NCI-H2227 treated with DMSO at 0.1 percent for 48 hours (cell line): ENCODE measurements around the gene MACROD2.

Source experiments
- DNase-seq: peaks from one replicate; lab custom pipeline; 2025; lab: John Stamatoyannopoulos, UW

The MACROD2 gene

GRCh38 chr20:15582146-15582760, 1586.9 kb downstream of the MACROD2 start:
- DNase-seq: no peak

DNA sequence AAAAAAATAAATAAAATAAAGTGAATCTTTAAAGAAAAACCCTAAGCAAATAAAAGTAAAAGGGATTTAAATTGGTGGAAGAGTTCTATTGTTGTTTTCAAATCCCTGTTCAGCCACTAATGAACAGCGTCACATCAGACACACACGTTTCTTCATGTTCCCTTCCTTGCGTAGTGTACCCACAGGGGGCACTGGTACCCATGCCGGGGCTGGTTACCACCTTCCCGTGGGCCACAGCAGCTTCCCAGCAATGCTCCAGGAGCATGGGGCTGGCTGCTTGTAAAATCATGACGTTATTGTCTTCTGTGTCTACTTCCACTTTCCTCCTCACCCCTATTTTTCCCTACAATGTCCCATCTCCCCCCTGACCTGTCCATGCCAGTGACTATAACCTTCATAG, 1589.2 kb downstream of the MACROD2 start:
- DNase-seq: no peak

DNA sequence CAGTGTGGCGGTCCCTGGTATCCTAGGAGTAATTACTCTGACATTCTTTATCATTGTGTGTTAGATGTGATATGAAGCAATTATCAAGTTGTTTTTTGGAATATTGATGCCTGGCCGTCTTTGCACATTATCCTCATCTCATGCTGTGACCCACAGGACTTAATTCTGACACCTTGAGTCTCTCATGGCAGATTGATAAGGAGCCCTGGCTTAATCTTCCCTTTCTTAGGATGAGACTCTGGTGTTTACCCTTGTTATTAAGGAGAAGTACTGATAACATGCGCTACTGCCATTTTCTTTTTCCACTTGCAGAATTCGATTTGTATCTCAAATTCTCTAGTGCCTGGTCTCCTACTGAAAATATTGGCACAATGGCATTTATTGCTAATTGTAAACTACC, 1597.8 kb downstream of the MACROD2 start:
- no peak for DNase-seq

- DNase-seq: no peak
Observed at GRCh38 chr20:15594158-15594695, 1598.9 kb downstream of the MACROD2 start.

- no peak for DNase-seq
Observed at GRCh38 chr20:15596220-15596890, 1601.0 kb downstream of the MACROD2 start.

DNA sequence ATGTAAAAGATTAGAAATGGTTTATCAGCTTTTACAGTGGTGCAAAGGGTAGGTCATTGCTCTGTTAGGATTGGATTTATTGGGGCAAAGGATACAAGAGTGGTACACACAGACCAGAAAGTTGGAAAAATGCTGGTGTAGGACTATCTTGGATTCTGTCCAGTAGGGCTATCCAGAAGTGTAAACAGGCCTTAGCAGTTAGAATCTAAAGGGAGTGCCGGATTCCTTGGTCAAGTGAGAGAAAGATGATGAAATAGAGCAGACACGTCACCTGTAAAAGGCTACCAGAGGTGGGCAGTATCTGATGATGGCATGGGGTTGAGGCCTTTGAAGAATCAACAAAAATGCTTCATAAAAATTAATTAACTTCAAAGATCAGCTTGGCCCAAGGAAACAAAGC, 1602.0 kb downstream of the MACROD2 start:
- DNase-seq: no peak

DNA sequence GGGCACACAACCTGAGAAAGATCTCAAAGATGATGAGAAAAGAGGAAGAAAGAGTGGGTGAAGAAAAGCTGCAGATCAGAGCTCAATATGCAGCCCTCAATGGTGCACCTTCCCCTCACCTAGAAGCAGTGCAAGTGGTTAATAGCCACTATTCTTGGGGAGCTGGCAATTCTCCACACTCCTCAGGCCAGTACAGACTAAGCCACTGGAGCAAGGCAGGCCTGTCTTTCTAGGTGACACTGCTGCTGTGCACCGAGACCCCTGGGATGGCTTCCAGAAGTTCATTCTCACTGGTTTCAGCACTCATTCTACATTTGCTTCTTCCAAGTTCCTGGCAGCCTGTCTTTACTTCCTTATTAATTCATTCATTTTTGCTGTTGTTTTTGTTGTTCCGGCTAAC, 1604.6 kb downstream of the MACROD2 start:
- no peak for DNase-seq

DNA sequence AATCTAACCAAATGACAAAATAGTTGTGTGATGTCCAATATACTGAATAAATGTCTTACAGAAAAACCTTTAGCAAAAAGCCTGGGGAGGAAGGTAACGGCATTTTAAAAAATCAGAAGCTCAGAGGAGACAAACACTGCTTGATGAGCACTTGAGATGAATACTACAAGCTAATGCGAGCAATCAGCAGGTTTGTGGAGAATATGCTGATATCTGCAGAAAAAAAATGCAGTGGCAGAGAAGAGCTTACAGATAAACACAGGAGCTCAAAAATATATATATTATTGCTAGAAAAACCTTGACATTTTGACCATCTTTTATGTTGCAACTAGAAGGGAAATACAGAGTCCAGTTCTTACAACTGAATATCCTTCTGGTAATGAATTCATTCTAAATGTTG, 1605.2 kb downstream of the MACROD2 start:
- DNase-seq: no peak

- DNase-seq: no peak
Observed at GRCh38 chr20:15603506-15603905, 1608.2 kb downstream of the MACROD2 start.

GRCh38 chr20:15603978-15604805, 1608.9 kb downstream of the MACROD2 start:
- DNase-seq: no peak

GRCh38 chr20:15609921-15610320, 1614.6 kb downstream of the MACROD2 start:
- no peak for DNase-seq

DNA sequence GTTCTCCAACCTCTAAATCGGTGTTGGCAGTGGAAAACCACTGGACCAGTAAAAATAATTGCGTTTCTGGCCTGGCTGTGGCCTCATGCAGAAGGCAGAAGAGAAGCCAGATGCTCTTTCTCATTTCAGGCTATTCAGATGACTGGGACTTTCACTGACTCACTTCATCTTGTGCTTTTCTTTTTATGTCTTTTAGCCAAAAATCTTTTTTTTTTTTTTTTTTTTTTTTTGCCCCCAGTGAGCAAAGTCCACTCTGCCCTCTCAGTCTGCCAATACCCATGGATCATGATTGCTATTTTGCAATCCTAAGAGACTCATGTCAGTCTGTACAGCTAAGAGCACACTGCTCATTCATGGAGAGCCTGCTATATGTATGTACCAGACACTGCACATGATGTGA, 1615.5 kb downstream of the MACROD2 start:
- DNase-seq: no peak

- no peak for DNase-seq
Observed at GRCh38 chr20:15611541-15611940, 1616.2 kb downstream of the MACROD2 start.

DNA sequence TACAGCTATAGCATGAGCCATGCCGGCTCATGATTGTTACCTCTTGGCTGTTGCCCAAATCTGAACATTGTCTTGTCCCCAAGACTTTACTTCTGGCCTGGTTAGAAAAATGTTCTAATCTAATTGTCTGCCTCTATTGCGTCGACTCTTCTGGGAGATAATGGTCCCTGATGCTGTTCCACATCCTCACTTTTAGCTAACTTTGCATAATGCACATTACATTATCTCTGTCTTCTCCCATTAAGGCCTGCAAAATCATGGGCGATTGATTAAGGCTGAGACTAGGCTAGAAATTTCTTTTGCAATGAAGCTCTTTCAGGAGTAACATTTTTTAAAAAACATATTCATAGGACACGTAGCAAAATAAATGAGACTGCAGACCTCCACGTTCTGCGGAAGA, 1616.9 kb downstream of the MACROD2 start:
- DNase-seq: no peak

- no peak for DNase-seq
Observed at GRCh38 chr20:15612769-15613168, 1617.5 kb downstream of the MACROD2 start.

GRCh38 chr20:15613530-15613929, 1618.2 kb downstream of the MACROD2 start:
- DNase-seq: no peak

GRCh38 chr20:15616626-15617025, 1621.3 kb downstream of the MACROD2 start:
- no peak for DNase-seq

DNA sequence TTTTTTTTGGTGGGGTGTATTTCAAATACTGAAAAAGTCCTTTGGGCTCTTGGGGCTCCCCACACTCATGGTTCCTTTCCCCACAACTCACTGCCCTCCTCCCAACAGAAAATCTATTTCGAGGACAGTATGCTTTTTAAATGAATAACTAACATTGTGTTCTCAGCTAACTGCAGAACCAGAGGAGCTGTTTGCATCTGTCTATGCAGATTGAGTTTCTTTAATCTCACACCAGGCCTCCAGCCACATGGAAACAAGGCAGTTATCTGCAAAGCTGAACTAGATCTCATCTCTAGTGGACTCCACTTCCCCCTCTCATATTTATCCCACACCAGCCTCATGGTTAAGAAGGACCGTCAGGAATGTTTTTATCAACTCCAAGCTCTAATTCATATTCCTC, 1622.8 kb downstream of the MACROD2 start:
- no peak for DNase-seq

DNA sequence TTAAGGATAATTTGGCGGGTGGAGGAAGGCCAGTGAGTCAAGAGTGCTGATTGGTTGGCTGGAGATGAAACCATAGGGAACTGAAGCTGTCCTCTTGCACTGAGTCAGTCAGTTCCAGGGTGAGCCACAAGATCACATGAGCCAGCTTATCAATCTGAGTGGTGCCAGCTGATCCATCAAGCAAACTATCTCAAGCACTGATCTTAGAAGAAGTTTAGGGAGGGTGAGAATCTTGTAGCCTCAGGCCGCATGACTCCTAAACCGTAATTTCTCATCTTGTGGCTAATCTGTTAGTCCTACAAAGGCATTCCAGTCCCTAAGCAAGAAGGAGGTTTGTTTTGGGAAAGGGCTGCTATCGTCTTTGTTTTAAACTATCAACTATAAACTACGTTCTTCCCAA, 1623.6 kb downstream of the MACROD2 start:
- no peak for DNase-seq

- DNase-seq: no peak
Observed at GRCh38 chr20:15619341-15619740, 1624.0 kb downstream of the MACROD2 start.

DNA sequence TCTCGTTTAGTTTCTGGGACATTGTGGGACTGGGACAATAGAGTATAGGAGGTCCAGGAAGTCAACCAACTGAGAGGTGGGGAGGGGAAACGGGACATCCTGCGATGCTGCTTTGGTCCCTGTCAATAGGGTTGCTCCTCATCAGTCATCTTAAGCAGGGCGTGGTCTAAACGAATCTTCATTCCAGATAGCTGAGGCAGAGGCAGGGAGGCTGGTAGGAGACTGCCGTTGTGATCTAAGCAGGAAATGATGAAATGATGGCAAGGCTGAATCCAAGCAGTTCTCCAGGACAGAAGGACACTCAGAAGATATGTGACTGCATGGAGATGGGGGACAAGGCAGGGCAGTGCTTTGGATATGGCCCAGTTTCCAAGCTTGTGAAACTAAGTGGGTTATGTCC, 1624.5 kb downstream of the MACROD2 start:
- no peak for DNase-seq

DNA sequence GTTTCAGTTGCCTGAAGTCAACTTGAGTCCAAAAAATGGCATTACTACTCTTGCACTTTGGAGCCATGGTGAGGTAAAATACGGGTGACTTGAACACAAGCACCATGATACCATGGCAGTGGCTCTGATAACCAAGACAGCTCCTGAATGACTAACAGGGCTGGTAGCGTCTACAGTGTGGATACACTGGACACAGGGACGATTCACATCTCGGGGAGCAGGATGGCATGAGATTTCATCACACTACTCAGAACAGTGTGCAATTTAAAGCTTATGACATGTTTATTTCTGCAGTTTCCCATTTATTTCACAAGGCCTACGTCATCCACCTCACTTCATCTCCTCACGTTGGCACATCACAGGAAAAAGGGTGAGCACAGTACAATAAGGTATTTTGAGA, 1627.1 kb downstream of the MACROD2 start:
- no peak for DNase-seq

DNA sequence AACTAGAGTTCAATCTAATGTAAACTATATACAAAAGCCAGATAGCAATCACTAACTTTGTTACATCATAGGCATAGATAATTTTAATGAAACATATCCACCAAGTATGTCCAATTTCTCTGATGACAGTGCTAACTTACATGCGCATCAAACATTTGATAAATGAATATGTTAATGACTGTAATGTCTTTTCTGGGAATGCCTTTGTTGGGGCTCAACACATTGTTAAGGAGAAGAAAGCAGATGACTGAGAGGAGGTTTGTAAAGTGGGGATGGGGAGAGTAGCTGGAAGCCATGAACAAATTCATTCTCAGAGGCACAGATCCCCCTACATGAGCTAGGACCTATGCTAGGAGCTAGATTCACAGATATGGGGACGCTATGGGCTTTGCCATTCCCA, 1627.9 kb downstream of the MACROD2 start:
- DNase-seq: no peak
